HG03066 (cell line): ENCODE data around the gene ADM2.
"Not testable (repeated sequence)": the region's sequence is repeated elsewhere in the genome, so short reads cannot be mapped to it uniquely, and the experiment has no call there.

ENCODE experiments used
- ATAC-seq: cut with Tn5 transposase; IDR thresholded peaks from one replicate; pipeline ENCODE4 v1.9.1; 2021; ENCODE audit warnings: low read depth; ENCODE audit not compliant: unreplicated experiment

Gene ADM2, protein sequence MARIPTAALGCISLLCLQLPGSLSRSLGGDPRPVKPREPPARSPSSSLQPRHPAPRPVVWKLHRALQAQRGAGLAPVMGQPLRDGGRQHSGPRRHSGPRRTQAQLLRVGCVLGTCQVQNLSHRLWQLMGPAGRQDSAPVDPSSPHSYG

DNA sequence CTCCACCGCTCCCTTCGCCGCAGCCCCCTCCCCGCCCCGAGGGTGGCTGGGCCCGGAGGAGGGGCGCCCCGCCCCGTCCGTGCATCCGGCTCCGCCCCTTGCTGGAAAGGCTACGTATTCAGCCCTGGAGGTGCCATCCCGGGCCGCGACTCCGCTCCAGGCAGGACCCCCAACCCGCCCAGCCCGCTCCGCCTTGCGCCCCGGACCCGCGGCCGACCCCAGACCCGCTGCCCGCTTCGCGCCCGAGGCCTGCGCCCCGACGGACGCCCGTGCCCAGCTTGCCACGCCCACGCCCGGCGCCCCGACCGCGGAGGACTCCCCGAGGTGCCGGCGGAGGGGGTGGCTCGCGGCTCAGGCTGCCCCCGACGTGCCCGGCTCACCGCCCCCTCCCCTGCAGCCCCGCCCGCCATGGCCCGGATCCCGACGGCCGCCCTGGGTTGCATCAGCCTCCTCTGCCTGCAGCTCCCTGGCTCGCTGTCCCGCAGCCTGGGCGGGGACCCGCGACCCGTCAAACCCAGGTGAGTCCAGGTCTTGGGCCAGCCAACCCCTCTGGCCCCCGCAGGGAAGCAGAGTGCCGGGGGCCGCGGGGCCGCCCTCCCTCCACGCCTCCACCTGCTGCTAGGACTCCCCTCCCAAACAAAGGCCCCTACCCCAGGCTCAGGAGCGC, at the start of gene ADM2:
Gene ADM2 (plus strand): TSS at position 104 of the 667 bp plus-strand sequence. CDS start 305 bp downstream, at position 409.
- ATAC-seq: no peak

DNA sequence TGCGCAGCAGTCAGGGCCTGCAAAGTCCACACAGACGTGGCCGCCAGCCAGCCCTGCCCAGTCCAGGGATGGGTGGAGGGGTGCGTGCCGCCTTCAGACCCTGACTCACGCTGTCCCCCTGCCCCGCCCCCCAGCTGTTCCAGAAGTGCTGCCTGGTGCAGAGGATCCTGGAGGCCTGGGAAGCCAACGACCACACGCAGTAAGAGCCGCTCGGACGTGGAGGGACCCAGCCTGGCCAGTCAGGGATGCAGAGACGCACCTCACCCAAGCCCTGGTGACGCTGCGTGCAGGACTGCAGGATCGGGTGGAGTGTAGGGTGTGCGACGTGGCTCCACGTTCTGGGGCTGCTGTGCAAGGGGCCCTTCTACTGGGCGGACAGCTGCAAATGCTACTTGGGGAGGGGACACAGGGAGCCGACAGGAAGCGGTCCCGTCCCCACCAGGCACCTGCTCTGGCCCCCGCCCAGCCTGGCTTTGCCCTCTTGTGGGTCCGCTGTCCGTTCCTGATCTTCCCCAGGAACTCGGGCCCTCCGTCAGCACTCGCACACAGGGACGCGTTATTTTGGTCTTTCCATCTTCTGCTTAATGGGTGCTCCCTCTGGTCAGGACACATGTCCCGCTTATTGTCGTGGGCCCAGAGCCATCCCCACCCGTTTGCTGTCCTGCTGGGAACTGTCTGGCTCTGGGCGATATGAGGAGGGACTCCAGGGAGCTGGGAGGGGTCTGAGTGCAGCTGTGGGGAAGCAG, 49.0 kb upstream of the ADM2 start:
- ATAC-seq: no peak

GRCh38 chr22:50432877-50433510, 48.3 kb upstream of the ADM2 start:
- ATAC-seq: not testable (repeated sequence)

DNA sequence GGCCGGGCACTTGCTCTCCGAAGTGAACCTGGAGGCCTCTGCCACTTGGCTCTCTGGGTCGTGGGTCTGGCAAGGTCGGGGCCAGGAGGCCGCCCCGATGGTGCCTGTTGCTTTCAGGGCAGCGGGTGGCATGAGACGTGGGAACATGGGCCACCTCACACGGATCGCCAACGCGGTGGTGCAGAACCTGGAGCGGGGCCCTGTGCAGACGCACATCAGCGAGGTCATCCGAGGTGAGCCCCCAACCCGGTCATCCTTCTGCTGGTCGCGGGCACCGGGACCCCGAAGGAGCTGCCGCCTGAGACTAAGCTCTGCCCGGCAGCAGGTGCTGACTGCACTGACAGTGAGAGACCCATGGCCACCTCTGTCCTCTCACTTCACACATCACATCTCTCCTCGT, 46.5 kb upstream of the ADM2 start:
- ATAC-seq: no peak

- ATAC-seq: no peak
These were observed 45.9 kb upstream of the ADM2 start for GRCh38 chr22:50435291-50436014.

DNA sequence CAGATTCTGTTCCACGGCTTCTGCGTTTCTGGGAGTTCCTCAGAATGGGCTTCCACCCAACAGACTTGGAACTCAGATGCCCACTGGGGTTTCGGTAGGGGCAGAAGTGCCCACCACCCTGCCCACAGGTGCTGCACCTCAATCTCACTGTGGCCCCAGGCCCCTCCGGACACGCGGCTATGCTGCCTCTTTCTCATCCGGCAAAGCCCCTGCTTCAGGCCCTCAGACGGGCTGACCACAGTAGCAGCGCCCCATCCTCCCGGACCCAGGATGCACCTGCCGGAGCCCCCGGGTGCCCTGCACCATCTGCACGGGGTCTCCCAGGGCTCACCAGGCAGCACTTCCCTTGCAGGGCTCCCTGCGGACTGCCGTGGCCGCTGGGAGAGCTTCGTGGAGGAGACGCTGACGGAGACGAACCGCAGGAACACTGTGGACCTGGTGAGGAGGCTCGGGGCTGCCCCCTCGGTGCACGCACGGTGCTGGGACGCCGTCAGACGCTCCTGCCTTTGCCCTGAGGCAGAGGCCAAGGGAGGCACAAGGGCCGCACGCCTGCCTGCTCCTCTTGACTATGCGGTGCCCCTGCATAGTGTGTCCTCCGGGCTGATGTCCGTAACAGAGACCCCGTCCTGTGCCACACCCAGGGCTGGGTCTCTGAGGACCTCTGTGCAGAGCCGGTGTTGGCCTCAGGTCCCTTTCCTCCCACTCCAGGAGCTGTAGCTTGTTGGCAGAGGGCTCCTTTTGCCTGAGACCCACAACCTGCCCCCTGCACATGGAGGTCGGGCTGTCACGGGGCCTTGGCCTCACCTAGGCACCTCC, 45.1 kb upstream of the ADM2 start:
- no peak for ATAC-seq

GRCh38 chr22:50436841-50437341, 44.5 kb upstream of the ADM2 start:
- ATAC-seq: no peak

DNA sequence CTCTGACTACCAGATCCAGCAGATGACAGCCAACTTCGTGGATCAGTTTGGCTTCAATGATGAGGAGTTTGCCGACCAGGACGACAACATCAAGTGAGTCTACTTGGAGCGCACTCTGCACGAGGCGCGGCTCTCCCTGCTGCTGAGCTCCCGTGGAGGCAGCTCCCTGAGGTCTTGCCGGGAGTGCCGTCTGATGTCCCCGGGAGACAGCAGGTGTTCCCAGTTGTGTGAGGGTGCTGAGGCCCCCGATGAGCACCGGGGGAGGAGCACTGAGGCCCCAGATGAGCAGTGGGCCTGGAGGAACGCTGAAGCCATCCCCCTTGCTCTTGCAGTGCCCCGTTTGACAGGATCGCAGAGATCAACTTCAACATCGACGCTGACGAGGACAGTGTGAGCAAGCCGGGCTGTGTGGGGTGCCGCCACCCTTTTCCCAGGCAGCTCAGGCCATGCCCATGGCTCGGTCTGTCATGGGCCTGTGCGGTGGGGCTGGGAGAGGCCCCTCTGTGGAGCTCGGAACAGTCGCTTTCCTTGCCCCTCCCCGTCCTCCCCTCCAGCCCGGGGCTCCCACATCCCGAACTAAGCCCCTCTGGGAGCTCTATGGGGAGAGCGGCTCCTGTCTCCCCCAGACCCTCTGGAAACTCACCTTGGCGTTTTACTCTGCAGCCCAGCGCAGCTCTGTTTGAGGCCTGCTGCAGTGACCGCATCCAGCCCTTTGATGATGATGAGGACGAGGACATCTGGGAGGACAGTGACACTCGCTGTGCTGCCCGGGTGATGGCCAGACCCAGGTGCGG, 43.6 kb upstream of the ADM2 start:
- ATAC-seq: no peak

GRCh38 chr22:50438305-50439275, 42.8 kb upstream of the ADM2 start:
- ATAC-seq: no peak

DNA sequence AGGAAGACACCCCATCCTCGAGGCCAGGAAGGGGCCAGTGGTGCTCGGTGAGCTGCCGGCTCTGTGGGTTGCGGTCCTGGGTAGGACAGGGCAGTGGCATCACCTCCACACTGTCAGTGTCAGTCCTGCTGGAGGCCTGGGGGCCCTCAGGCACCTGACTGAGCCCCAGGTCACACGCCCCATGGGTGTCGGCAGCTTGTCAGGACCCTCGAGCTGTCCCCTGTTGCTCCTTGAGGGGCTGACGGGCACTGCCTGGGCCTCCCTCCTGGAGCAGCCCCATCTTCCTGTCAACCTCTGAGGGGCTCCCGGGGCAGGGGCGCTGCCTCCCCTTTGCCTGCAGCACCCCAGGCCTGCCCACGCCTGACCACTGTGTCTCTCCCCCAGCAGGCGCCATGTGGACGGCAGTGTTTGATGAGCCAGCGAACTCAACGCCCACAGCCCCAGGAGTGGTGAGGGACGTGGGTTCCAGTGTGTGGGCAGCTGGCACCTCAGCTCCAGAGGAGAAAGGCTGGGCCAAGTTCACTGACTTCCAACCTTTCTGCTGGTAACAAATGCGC, 42.0 kb upstream of the ADM2 start:
- no peak for ATAC-seq

DNA sequence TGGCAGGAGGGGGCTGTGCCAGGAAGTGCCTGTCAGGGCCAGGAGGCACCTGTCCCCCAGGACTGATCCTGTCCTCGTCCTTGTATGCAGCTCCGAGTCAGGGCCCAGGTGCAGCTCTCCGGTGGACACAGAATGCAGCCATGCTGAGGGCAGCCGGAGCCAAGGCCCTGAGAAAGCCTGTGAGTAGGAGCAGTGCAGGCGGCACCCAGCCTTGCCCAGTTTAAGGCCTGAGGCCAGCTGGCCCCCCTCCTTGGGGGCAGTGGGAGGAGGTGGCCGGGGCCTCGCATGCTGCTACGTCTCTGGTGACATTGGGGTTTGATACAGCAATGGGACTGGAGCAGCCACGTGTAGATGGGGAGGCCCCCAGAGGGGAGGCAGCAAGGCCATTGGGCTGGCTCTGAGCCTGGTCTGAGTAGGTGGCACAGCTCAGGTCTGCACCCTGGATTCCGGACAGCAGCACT, 41.4 kb upstream of the ADM2 start:
- no peak for ATAC-seq

DNA sequence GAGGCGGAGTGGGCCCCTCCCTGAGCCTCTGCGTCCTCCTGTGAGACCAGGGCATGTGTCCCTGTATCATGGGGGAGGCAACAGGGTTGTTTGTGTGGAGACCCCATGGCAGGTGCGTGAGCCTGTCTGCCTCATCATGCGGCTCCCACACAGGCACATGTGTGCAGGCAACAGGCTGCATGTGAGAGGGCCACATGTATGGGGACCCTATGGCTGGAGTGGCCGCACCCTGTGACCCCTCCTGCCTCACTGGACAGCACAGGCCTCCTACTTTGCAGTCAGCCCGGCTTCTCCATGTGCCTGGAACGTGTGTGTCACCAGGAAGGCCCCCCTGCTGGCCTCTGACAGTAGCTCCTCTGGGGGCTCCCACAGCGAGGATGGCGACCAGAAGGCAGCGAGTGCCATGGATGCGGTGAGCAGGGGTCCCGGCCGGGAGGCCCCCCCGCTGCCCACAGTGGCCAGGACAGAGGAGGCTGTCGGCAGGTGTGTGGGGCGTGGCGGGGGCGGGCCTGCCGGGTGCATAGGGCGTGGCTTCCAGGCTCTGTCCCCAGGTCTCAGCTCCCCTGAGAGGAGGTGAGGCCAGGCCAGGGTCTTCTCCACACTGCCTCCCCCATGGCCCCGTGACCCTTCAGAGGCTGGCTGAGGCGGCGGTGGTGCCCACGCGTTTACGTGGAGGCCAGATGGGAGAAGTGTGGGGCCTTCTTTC, 40.6 kb upstream of the ADM2 start:
- no peak for ATAC-seq

DNA sequence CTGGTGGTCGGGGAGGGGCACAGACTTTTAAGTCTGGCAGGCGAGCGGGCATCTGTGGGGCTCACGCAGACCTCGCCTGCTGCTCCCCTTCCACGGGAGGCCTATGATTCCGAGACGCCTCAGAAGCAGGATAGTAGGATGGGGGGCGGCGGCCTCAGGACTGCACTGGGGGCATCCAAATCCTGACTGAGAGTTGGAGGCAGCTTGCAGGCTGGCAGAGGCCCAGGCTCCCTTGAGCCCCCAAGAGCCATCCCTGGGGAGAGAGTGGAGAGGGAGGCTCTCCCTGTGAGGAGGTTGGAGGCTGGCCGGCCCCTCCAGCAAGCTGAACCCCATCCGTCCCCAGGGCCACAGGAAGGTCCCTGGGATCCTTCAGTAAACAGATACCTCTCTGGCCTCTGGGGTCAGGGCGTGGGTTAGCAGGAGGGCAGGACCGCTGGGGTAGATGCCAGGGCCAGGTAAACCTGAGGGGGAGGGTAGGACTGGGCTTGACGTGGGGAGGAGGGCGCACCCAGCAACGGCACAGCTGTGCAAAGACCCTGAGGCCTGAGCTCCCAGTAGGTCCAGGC, 39.8 kb upstream of the ADM2 start:
- no peak for ATAC-seq

GRCh38 chr22:50443197-50443596, 38.1 kb upstream of the ADM2 start:
- ATAC-seq: no peak

- ATAC-seq: no peak
These were observed 37.3 kb upstream of the ADM2 start for GRCh38 chr22:50443801-50444625.

GRCh38 chr22:50444663-50445062, 36.7 kb upstream of the ADM2 start:
- no peak for ATAC-seq
